Measurements from ENCODE around the gene STON2.

DNA sequence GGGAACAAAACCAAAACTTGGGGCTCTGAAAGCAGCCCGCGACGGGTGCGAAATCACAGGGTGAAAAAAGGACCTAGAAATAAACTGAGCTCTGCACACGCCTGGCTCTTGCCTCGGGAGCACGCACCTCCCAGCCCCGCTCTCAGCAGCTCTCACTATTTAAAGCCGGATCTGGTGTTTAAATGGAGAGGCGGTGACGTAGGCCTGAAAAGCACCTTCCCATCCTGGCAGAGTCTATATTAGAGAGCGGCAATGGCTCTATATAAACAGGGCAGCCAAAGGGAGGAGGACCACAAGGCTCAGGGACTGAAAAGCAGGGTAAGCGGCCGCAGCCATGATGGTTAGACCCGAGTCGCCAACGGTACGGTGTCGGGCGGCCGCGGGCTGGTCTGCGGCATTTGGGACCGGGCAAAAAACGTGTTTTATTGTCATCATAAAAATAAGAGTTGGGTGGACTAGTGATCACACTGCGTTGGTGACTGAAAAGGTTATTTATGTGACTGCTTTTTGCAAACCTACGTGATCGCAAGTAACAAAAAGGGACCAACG lies 180.8 kb downstream of the STON2 start:
- TF ChIP-seq EZH2 (IDR thresholded peaks at IDR 0.05; ENCODE audit: low read depth), result no peak
- TF ChIP-seq, protein P1, sequence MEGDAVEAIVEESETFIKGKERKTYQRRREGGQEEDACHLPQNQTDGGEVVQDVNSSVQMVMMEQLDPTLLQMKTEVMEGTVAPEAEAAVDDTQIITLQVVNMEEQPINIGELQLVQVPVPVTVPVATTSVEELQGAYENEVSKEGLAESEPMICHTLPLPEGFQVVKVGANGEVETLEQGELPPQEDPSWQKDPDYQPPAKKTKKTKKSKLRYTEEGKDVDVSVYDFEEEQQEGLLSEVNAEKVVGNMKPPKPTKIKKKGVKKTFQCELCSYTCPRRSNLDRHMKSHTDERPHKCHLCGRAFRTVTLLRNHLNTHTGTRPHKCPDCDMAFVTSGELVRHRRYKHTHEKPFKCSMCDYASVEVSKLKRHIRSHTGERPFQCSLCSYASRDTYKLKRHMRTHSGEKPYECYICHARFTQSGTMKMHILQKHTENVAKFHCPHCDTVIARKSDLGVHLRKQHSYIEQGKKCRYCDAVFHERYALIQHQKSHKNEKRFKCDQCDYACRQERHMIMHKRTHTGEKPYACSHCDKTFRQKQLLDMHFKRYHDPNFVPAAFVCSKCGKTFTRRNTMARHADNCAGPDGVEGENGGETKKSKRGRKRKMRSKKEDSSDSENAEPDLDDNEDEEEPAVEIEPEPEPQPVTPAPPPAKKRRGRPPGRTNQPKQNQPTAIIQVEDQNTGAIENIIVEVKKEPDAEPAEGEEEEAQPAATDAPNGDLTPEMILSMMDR (conservative IDR thresholded peaks at IDR 0.05), result no peak
